Panc1 (cell line): Measurements from ENCODE around the gene DLG2. TPM values are rescaled to one million over a fixed set of nuclear protein-coding genes. Genes with fewer than 3 reads are reported as not detected.

Source experiments
- ATAC-seq: fragments of 200-7000 bp; cut with Tn5 transposase; 2 replicates; pipeline ENCODE4 v1.9.1; 2020; ENCODE audit warnings: mild to moderate bottlenecking, moderate library complexity
- BruUV-seq: library from RNA; stranded (reverse); fragments of 400-500 nt; replicated peaks from 2 replicates; lab custom pipeline; 2021; lab: Mats Ljungman, UMichigan
- CTCF ChIA-PET: fragments of 300-600 bp; sonication (Branson Sonifier 250); formaldehyde crosslinking; loops from one replicate; lab custom pipeline; 2022; ENCODE audit warnings: antibody characterized with exemption; lab: Charles Lee
- POLR2A ChIA-PET: fragments of 300-600 bp; sonication (Branson Sonifier 250); formaldehyde crosslinking; loops from one replicate; lab custom pipeline; 2022; ENCODE audit warnings: antibody characterized with exemption; lab: Charles Lee
- DNase-seq: peaks from one replicate; pipeline ENCODE4 v3.0.0-alpha.2; 2010; ENCODE audit warnings: low read depth, low spot score
- H3K27ac ChIP-seq: 2 replicates; pipeline ENCODE4 v1.5.1; 2011; ENCODE audit warnings: mild to moderate bottlenecking, low read length, inconsistent platforms
- H3K27me3 ChIP-seq: fragments of 200-500 bp; sonication (Bioruptor generic); 2 replicates; pipeline ENCODE4 v1.6.0; 2014; ENCODE audit warnings: low read length, inconsistent platforms; ENCODE audit not compliant: control insufficient read depth, insufficient read depth
- H3K36me3 ChIP-seq: fragments of 200-500 bp; sonication (Bioruptor generic); 2 replicates; pipeline ENCODE4 v1.5.1; 2014; ENCODE audit warnings: inconsistent platforms, mild to moderate bottlenecking, low read length, moderate library complexity; ENCODE audit not compliant: control insufficient read depth, insufficient read depth
- H3K4me1 ChIP-seq: 2 replicates; pipeline ENCODE4 v1.5.1; 2011; ENCODE audit warnings: inconsistent platforms, mild to moderate bottlenecking, low read length, moderate library complexity; ENCODE audit not compliant: control insufficient read depth, insufficient read depth
- H3K4me3 ChIP-seq, 2 experiments: 2 replicates each; pipeline ENCODE4 v1.5.1; 2011 to 2012; ENCODE audit warnings: low read depth in 2 of 2, low read length in 2 of 2, mild to moderate bottlenecking in 2 of 2, inconsistent platforms in 1 of 2, moderate library complexity in 1 of 2
- H3K9me3 ChIP-seq: fragments of 200-500 bp; sonication (Bioruptor generic); 2 replicates; pipeline ENCODE4 v1.5.1; 2014; ENCODE audit warnings: low read depth, mild to moderate bottlenecking, inconsistent platforms, low read length, moderate library complexity; ENCODE audit not compliant: control insufficient read depth, insufficient read depth
- POLR2AphosphoS5 ChIP-seq: IDR thresholded peaks from 2 replicates; pipeline ENCODE4 v1.6.1; 2012; ENCODE audit warnings: mild to moderate bottlenecking, low read depth, low read length, moderate library complexity
- SIN3A ChIP-seq: IDR thresholded peaks from 2 replicates; pipeline ENCODE4 v1.6.1; 2012; ENCODE audit warnings: low read depth, mild to moderate bottlenecking, low read length, moderate library complexity, borderline replicate concordance; ENCODE audit not compliant: insufficient read depth
- TCF7L2 ChIP-seq: IDR thresholded peaks from 2 replicates; pipeline ENCODE4 v1.6.1; 2011; ENCODE audit warnings: mild to moderate bottlenecking, low read depth, low read length, inconsistent platforms
- in situ Hi-C: cut with HindIII; loops from 2 replicates; pipeline ENCODE4 v1.10.0; 2016; ENCODE audit warnings: low sequenced_read_pairs, low pct_unique_long_range_greater_than_20kb
- intact Hi-C: fragments of 100-400 bp; cut with micrococcal nuclease; formaldehyde crosslinking; loops from one replicate; pipeline ENCODE4 v1.10.0; 2022; ENCODE audit not compliant: unreplicated experiment
- total RNA-seq: library from RNA; stranded (reverse); gene quantifications from one replicate; pipeline ENCODE4 v1.2.1, GENCODE V29; 2021; ENCODE audit not compliant: unreplicated experiment
- TF ChIP-seq, protein P1 (sequence below): fragments of 450-650 bp; IDR thresholded peaks from 2 replicates; pipeline ENCODE4 v1.5.1; 2017; ENCODE audit warnings: mild to moderate bottlenecking
- TF ChIP-seq, protein P2 (sequence below), 2 experiments: IDR thresholded peaks; 2 replicates each; pipeline ENCODE4 v1.6.1; 2011 to 2012; ENCODE audit warnings: low read depth in 2 of 2, control low read depth in 1 of 2, low read length in 1 of 2, mild to moderate bottlenecking in 1 of 2, moderate library complexity in 1 of 2; ENCODE audit not compliant: insufficient read depth in 1 of 2

DLG2 gene
- total RNA-seq, 1 experiment from 2014 or later: 4.2 TPM

DNA sequence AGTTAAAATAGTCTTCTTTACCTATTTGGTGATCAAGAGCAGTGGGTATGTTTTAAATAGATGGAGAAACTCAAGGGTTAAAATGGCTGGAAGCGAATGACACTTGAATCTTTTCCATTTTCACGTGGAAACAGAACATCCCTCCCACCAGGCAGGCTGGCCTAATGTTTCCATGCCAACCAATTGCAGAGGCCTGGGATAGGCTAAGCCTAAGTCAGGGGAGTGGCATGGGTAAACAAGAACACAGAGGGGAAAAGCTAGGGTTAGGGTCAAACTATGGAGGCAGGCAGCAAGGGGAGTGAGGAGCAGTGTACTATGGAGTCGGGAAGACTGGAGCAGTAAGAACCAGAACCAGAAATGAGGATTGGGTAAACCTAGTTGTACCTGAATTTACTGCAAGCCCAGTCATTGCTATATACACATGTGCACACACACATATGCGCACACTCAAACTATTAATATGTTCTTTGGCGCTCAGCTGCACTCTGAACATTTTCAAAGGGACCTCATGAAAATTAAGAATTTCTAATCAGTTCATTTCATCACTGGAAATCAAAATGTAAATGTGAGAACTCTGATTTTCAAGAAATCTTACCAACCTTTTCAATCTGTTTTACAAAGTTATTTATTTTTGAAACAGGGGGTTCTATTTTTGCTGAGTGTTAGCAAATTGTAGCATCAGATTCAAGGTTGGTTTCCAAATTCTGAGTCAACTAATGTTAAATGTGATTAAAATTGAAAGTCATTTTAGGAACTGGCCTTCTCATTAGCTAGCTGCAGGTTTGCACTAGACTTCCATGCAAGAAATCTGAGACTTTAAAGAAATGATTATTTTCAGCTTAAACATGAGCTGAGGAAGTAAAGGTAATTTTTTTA is 2014.0 kb downstream of the DLG2 start:
- no peaks in the 10 kb centered on the region for H3K4me1 ChIP-seq
- H3K27ac ChIP-seq: no peak overlapping the region
- no TSS peak for BruUV-seq
- intact Hi-C loops: no loop called here
- no peaks in the 10 kb centered on the region for H3K36me3 ChIP-seq
- ChIA-PET POLR2A (no interaction called here), CTCF (no interaction called here)
- ATAC-seq: no peak
- H3K4me3 ChIP-seq: no peak overlapping the region
- in situ Hi-C loops: no loop called here
- DNase-seq: no peak
- no peaks in the 10 kb centered on the region for H3K27me3 ChIP-seq
- TF ChIP-seq SIN3A (no peak), POLR2AphosphoS5 (no peak), TCF7L2 (no peak)
- TF ChIP-seq, protein P1, sequence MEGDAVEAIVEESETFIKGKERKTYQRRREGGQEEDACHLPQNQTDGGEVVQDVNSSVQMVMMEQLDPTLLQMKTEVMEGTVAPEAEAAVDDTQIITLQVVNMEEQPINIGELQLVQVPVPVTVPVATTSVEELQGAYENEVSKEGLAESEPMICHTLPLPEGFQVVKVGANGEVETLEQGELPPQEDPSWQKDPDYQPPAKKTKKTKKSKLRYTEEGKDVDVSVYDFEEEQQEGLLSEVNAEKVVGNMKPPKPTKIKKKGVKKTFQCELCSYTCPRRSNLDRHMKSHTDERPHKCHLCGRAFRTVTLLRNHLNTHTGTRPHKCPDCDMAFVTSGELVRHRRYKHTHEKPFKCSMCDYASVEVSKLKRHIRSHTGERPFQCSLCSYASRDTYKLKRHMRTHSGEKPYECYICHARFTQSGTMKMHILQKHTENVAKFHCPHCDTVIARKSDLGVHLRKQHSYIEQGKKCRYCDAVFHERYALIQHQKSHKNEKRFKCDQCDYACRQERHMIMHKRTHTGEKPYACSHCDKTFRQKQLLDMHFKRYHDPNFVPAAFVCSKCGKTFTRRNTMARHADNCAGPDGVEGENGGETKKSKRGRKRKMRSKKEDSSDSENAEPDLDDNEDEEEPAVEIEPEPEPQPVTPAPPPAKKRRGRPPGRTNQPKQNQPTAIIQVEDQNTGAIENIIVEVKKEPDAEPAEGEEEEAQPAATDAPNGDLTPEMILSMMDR: no peak
- TF ChIP-seq, protein P2, sequence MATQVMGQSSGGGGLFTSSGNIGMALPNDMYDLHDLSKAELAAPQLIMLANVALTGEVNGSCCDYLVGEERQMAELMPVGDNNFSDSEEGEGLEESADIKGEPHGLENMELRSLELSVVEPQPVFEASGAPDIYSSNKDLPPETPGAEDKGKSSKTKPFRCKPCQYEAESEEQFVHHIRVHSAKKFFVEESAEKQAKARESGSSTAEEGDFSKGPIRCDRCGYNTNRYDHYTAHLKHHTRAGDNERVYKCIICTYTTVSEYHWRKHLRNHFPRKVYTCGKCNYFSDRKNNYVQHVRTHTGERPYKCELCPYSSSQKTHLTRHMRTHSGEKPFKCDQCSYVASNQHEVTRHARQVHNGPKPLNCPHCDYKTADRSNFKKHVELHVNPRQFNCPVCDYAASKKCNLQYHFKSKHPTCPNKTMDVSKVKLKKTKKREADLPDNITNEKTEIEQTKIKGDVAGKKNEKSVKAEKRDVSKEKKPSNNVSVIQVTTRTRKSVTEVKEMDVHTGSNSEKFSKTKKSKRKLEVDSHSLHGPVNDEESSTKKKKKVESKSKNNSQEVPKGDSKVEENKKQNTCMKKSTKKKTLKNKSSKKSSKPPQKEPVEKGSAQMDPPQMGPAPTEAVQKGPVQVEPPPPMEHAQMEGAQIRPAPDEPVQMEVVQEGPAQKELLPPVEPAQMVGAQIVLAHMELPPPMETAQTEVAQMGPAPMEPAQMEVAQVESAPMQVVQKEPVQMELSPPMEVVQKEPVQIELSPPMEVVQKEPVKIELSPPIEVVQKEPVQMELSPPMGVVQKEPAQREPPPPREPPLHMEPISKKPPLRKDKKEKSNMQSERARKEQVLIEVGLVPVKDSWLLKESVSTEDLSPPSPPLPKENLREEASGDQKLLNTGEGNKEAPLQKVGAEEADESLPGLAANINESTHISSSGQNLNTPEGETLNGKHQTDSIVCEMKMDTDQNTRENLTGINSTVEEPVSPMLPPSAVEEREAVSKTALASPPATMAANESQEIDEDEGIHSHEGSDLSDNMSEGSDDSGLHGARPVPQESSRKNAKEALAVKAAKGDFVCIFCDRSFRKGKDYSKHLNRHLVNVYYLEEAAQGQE (IDR thresholded peaks at IDR 0.05; ENCODE audit: insufficient read depth in 1 of 2, low read depth in 2 of 2, low read length in 1 of 2): no peak
- H3K9me3 ChIP-seq: no peaks in the 10 kb centered on the region

DNA sequence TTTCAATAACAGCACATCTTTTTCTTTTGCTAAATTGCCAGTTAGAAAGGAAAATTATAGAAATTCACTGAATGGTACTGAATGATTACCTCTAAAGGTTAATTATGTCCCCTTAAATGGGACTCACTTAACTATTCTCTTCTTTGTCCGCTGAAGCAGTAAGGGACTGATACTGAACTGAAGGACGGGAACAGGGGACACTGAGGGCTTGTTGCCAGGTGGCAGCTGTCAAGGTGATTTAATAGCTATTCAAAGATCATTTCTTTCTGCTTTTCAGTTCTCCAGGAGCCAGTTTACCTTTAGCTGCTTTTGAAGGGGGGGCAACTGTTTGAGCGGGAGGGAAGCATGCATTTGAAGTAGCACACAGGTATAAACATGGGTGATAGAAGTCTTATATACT is 2015.5 kb downstream of the DLG2 start:
- BruUV-seq: no TSS peak
- POLR2A ChIA-PET: no interaction called here

More for the DNA sequence above, 2015.5 kb downstream of the DLG2 start:
- CTCF ChIA-PET: no interaction called here
- ATAC-seq (no peak), DNase-seq (no peak)
- Histone ChIP-seq H3K27me3 (no peaks in the 10 kb centered on the region), H3K27ac (no peak overlapping the region), H3K4me1 (no peaks in the 10 kb centered on the region), H3K9me3 (no peaks in the 10 kb centered on the region), H3K36me3 (no peaks in the 10 kb centered on the region), H3K4me3 (no peak overlapping the region)
- intact Hi-C loops: no loop called here
- in situ Hi-C loops: no loop called here
- TF ChIP-seq, protein P1: no peak
- TF ChIP-seq, protein P2 (IDR thresholded peaks at IDR 0.05; ENCODE audit: insufficient read depth in 1 of 2, low read depth in 2 of 2, low read length in 1 of 2): no peak
- TF ChIP-seq SIN3A (no peak), POLR2AphosphoS5 (no peak), TCF7L2 (no peak)
